HCT116 (cell line): ENCODE data around the gene MBP. TPM values are rescaled to one million over a fixed set of nuclear protein-coding genes. Genes with fewer than 3 reads are reported as not detected.

ENCODE experiments used
- ATAC-seq: fragments of 200-7000 bp; cut with Tn5 transposase; 2 replicates; pipeline ENCODE4 v1.9.1; 2020; ENCODE audit warnings: mild to moderate bottlenecking, moderate library complexity
- BruUV-seq: library from RNA; stranded (reverse); fragments of 400-500 nt; replicated peaks from 2 replicates; lab custom pipeline; 2021; lab: Mats Ljungman, UMichigan
- CTCF ChIA-PET: fragments of 300-600 bp; sonication (Branson Sonifier 250); formaldehyde crosslinking; loops from one replicate; lab custom pipeline; 2021; ENCODE audit warnings: antibody characterized with exemption; lab: Charles Lee
- POLR2A ChIA-PET: fragments of 300-600, 350-600 bp; sonication (Branson Sonifier 250); formaldehyde crosslinking; loops from one replicate; lab custom pipeline; 2021; ENCODE audit warnings: antibody characterized with exemption; lab: Charles Lee
- RAD21 ChIA-PET, 2 experiments: fragments of 300-600 bp; sonication (Branson Sonifier 250); formaldehyde crosslinking; loops; one replicate each; lab custom pipeline; 2023; ENCODE audit warnings: low total read pairs in 2 of 2; ENCODE audit not compliant: uncharacterized antibody in 2 of 2, unreplicated experiment in 2 of 2, low non-redundant PET in 1 of 2; lab: Charles Lee
- DNase-seq: peaks from one replicate; pipeline ENCODE4 v3.0.0-alpha.2; 2010; ENCODE audit warnings: low read depth, low spot score
- H2AFZ ChIP-seq: fragments of 200-600 bp; shearing (Covaris generic), sonication (generic); 2 replicates; pipeline ENCODE4 v1.6.1; 2017; ENCODE audit warnings: low read depth, mixed run types, mixed read lengths, antibody characterized with exemption, low read length; ENCODE audit not compliant: poor library complexity, severe bottlenecking
- H3K27ac ChIP-seq: 2 replicates; pipeline ENCODE4 v1.5.1; 2012; ENCODE audit warnings: low read depth, low read length
- H3K27me3 ChIP-seq: fragments of 200-600 bp; sonication (generic); 2 replicates; pipeline ENCODE4 v1.6.1; 2016; ENCODE audit warnings: mixed run types, low read length, mixed read lengths; ENCODE audit not compliant: insufficient read depth
- H3K36me3 ChIP-seq, 2 experiments: fragments of 200-500 bp in 1 of 2; fragments of 200-600 bp in 1 of 2; sonication (Bioruptor generic) in 1 of 2; sonication (generic) in 1 of 2; 2 replicates each; pipeline versions ENCODE4 v1.5.1 to v1.6.1; 2014 to 2016; ENCODE audit warnings: low read length in 2 of 2, inconsistent platforms in 1 of 2, mixed read lengths in 1 of 2, mixed run types in 1 of 2; ENCODE audit not compliant: insufficient read depth in 2 of 2, control insufficient read depth in 1 of 2
- H3K4me1 ChIP-seq, 2 experiments: fragments of 200-600 bp in 1 of 2; sonication (generic) in 1 of 2; 2 replicates each; pipeline versions ENCODE4 v1.5.1 to v1.6.1; 2012 to 2017; ENCODE audit warnings: low read length in 2 of 2, inconsistent platforms in 1 of 2, mild to moderate bottlenecking in 1 of 2, mixed read lengths in 1 of 2, mixed run types in 1 of 2, moderate library complexity in 1 of 2; ENCODE audit not compliant: insufficient read depth in 2 of 2, control insufficient read depth in 1 of 2
- H3K4me2 ChIP-seq: fragments of 200-600 bp; sonication (generic); 2 replicates; pipeline ENCODE4 v1.6.1; 2017; ENCODE audit warnings: mixed run types, low read length, mixed read lengths
- H3K4me3 ChIP-seq, 2 experiments: fragments of 200-600 bp in 1 of 2; sonication (generic) in 1 of 2; replicated peaks in 1 of 2; 2 replicates each; pipeline ENCODE4 v1.5.1; 2011 to 2016; ENCODE audit warnings: low read length in 2 of 2, control low read depth in 1 of 2, low read depth in 1 of 2, mild to moderate bottlenecking in 1 of 2, mixed read lengths in 1 of 2, mixed run types in 1 of 2
- H3K79me2 ChIP-seq: fragments of 200-600 bp; sonication (generic); 2 replicates; pipeline ENCODE4 v1.6.1; 2017; ENCODE audit warnings: mild to moderate bottlenecking, mixed run types, low read length, moderate library complexity, mixed read lengths; ENCODE audit not compliant: insufficient read depth
- H3K9ac ChIP-seq: fragments of 200-600 bp; sonication (generic); 2 replicates; pipeline ENCODE4 v1.6.1; 2016; ENCODE audit warnings: low read length, mixed read lengths
- H3K9me2 ChIP-seq: fragments of 200-600 bp; sonication (generic), shearing (Covaris generic); 2 replicates; pipeline ENCODE4 v1.6.1; 2017; ENCODE audit warnings: mixed run types, mild to moderate bottlenecking, moderate library complexity; ENCODE audit not compliant: insufficient read depth
- H3K9me3 ChIP-seq, 2 experiments: fragments of 200-500 bp in 1 of 2; fragments of 200-600 bp in 1 of 2; sonication (Bioruptor generic) in 1 of 2; sonication (generic) in 1 of 2; 2 replicates each; pipeline ENCODE4 v1.6.1; 2014 to 2017; ENCODE audit warnings: low read length in 2 of 2, mixed read lengths in 2 of 2, inconsistent platforms in 1 of 2, low read depth in 1 of 2, mild to moderate bottlenecking in 1 of 2, mixed run types in 1 of 2, moderate library complexity in 1 of 2; ENCODE audit not compliant: control insufficient read depth in 1 of 2, insufficient read depth in 1 of 2
- H4K20me1 ChIP-seq: fragments of 200-600 bp; sonication (generic), shearing (Covaris generic); 2 replicates; pipeline ENCODE4 v1.6.1; 2017; ENCODE audit warnings: mixed run types, mild to moderate bottlenecking, moderate library complexity; ENCODE audit not compliant: insufficient read depth
- EGR1 ChIP-seq: IDR thresholded peaks from 2 replicates; pipeline ENCODE4 v1.6.1; 2012; ENCODE audit warnings: low read depth
- ELF1 ChIP-seq: IDR thresholded peaks from 2 replicates; pipeline ENCODE4 v1.6.1; 2012; ENCODE audit warnings: low read depth, borderline replicate concordance
- FOSL1 ChIP-seq: IDR thresholded peaks from 2 replicates; pipeline ENCODE4 v1.6.1; 2012; ENCODE audit warnings: low read depth
- POLR2AphosphoS5 ChIP-seq: IDR thresholded peaks from 2 replicates; pipeline ENCODE4 v1.6.1; 2011; ENCODE audit warnings: mild to moderate bottlenecking, low read depth, low read length, moderate library complexity
- SIN3A ChIP-seq: IDR thresholded peaks from 2 replicates; pipeline ENCODE4 v1.6.1; 2012; ENCODE audit warnings: low read depth
- TCF7L2 ChIP-seq: IDR thresholded peaks from 2 replicates; pipeline ENCODE4 v1.7.0; 2011; ENCODE audit warnings: borderline replicate concordance, inconsistent platforms; ENCODE audit not compliant: insufficient read depth, insufficient read length; ENCODE audit errors: extremely low read depth
- YY1 ChIP-seq: IDR thresholded peaks from 2 replicates; pipeline ENCODE4 v1.6.1; 2011; ENCODE audit warnings: low read length, low read depth, moderate library complexity, mild to moderate bottlenecking; ENCODE audit not compliant: insufficient replicate concordance; ENCODE audit errors: extremely low read depth
- intact Hi-C: fragments of 100-400 bp; cut with micrococcal nuclease; formaldehyde crosslinking; loops from 2 replicates; pipeline ENCODE4 v1.10.0; 2022
- total RNA-seq: library from RNA; stranded (reverse); gene quantifications from one replicate; pipeline ENCODE4 v1.2.1, GENCODE V29; 2021; ENCODE audit not compliant: unreplicated experiment
- TF ChIP-seq, protein P1 (sequence below), 3 experiments: fragments of 200-600 bp in 1 of 3; sonication (generic) in 1 of 3; IDR thresholded peaks in 2 of 3; conservative IDR thresholded peaks in 1 of 3; 2 replicates each; pipeline ENCODE4 v1.5.1; 2012 to 2017; ENCODE audit warnings: low read depth in 2 of 3, low read length in 2 of 3, antibody characterized with exemption in 1 of 3, borderline replicate concordance in 1 of 3, control low read depth in 1 of 3, mild to moderate bottlenecking in 1 of 3, mixed read lengths in 1 of 3, mixed run types in 1 of 3, moderate library complexity in 1 of 3; ENCODE audit not compliant: insufficient read depth in 1 of 3

Gene MBP
- total RNA-seq, 1 experiment from 2014 or later: 34.9 TPM

DNA sequence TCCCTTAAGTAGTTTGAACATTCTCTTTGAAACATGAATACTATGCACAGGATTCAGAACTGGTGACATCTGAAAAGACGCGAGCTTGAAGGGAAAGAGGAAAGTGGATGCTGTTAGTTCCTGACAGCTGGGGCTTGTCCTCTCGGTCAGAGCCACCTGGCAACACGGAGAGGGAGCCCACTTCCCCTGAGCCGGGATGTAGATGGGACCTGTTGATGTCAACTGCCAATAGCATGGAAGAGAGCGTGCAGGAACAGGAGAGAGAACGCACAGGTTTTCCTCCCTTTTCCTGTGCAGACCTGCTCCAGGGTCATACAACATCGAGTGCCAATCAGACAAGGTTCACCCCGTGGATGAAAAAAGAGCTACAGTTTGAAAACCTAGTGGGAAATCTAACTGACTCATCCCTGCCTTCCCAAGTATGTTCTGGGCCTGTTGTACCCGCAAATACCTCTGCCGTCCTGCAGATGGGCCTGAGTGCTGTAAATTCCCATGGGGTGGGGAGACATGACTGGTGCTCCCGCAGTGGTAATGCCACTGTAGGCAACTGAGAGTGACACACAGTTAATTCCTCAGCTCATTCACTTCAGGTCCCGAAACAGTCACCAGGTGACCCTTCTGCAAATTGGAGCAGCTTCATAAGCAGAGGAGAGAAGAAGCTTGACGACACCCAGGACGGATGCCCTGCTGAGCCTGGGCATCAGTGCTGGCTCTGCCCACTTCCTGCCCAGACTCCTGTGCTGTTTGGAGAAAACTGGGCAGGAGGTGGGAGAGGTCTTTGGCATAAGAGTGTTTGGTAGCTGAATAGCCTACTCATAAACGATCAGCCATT lies 13.9 kb upstream of the MBP start (continued):
- TF ChIP-seq YY1: no peak
- TF ChIP-seq, all 23 proteins: peak for 0

DNA sequence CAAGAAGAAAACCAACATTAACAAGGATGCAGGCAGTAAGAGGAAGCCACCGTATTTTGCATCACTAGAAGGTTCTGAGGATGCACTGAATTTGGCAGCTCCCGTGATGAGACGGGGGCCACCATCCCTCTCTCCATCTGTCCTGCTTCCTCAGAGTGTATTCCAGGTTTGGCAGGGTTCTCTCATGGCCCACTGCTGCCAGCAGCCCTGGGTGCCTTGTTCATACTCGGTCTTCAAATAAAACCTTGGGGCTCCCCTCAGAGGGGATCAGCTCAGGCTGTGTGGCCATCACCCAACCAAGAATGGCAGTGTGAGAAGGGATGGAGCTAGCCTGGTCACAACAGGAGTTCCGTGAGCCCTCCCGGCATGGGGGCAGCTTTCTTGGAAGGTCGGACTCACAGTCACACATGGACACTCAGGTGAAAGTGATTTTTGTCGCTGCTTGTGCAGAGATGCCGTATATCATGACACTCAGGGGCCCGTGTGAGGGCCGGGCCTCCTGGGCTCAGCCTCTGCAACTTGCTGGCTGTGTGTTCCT lies 12.8 kb upstream of the MBP start:
- DNase-seq: no peak
- no peak overlapping the region for H3K4me3 ChIP-seq
- intact Hi-C loops: no loop called here
- RAD21 ChIA-PET: no interaction called here
- no TSS peak for BruUV-seq
- H3K36me3 ChIP-seq: no peaks in the 10 kb centered on the region
- no peak overlapping the region for H2AFZ ChIP-seq
- no peak for ATAC-seq
- no peaks in the 10 kb centered on the region for H3K9me2 ChIP-seq
- TF ChIP-seq TCF7L2 (no peak), POLR2AphosphoS5 (no peak), SIN3A (no peak), FOSL1 (no peak), EGR1 (no peak), ELF1 (no peak)
- TF ChIP-seq, protein P1, sequence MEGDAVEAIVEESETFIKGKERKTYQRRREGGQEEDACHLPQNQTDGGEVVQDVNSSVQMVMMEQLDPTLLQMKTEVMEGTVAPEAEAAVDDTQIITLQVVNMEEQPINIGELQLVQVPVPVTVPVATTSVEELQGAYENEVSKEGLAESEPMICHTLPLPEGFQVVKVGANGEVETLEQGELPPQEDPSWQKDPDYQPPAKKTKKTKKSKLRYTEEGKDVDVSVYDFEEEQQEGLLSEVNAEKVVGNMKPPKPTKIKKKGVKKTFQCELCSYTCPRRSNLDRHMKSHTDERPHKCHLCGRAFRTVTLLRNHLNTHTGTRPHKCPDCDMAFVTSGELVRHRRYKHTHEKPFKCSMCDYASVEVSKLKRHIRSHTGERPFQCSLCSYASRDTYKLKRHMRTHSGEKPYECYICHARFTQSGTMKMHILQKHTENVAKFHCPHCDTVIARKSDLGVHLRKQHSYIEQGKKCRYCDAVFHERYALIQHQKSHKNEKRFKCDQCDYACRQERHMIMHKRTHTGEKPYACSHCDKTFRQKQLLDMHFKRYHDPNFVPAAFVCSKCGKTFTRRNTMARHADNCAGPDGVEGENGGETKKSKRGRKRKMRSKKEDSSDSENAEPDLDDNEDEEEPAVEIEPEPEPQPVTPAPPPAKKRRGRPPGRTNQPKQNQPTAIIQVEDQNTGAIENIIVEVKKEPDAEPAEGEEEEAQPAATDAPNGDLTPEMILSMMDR (IDR thresholded peaks at IDR 0.05 in 2 of 3, conservative IDR thresholded peaks at IDR 0.05 in 1 of 3; ENCODE audit: borderline replicate concordance in 1 of 3, insufficient read depth in 1 of 3, low read depth in 2 of 3, low read length in 2 of 3): no peak
- TF ChIP-seq, all 23 proteins: peak for 0
- Histone ChIP-seq H4K20me1 (no peaks in the 10 kb centered on the region), H3K9me3 (peaks cover 0 to 4% of the 10 kb centered on the region in 2 experiments; a peak in 1 of 4 replicates), H3K27ac (no peak overlapping the region), H3K4me1 (peaks cover 0 to 8% of the 10 kb centered on the region in 2 experiments; a peak in 2 of 4 replicates), H3K27me3 (no peaks in the 10 kb centered on the region), H3K79me2 (no peaks in the 10 kb centered on the region), H3K9ac (no peak overlapping the region), H3K4me2 (no peak overlapping the region)
- ChIA-PET POLR2A (no interaction called here), CTCF (no interaction called here)
